ENCODE results near the gene AGBL1.
A peak's percentile ranks its signal among the peaks of the same experiment; 100 is the strongest.

Gene AGBL1

GRCh38 chr15:86714241-86714640 lies 634.6 kb downstream of the AGBL1 start:
- Histone ChIP-seq H3K36me3 (ENCODE audit: low read depth) (no peaks in the 10 kb centered on the region), H3K9me3 (ENCODE audit: severe bottlenecking) (no peaks in the 10 kb centered on the region), H3K4me1 (ENCODE audit: insufficient read depth, poor library complexity, severe bottlenecking) (no peaks in the 10 kb centered on the region), H3K27ac (ENCODE audit: poor library complexity, severe bottlenecking) (no peak overlapping the region), H3K4me3 (ENCODE audit: severe bottlenecking) (no peak overlapping the region), H3K27me3 (ENCODE audit: insufficient read depth, poor library complexity, severe bottlenecking) (peaks cover 45% of the 10 kb centered on the region)
- TF ChIP-seq CTCF (IDR thresholded peaks at IDR 0.05; ENCODE audit: poor library complexity, severe bottlenecking), result no peak
- ATAC-seq (ENCODE audit: low read depth) (no peak; the same call in 2 of the 3 replicates), DNase-seq (ENCODE audit: low spot score) (no peak)

GRCh38 chr15:86725628-86726027 lies 646.0 kb downstream of the AGBL1 start:
- no peak overlapping the region for H3K4me3 ChIP-seq (ENCODE audit: severe bottlenecking)
- H3K36me3 ChIP-seq (ENCODE audit: low read depth), result no peaks in the 10 kb centered on the region
- no peaks in the 10 kb centered on the region for H3K9me3 ChIP-seq (ENCODE audit: severe bottlenecking)
- H3K4me1 ChIP-seq (ENCODE audit: insufficient read depth, poor library complexity, severe bottlenecking), result no peaks in the 10 kb centered on the region
- TF ChIP-seq CTCF (IDR thresholded peaks at IDR 0.05; ENCODE audit: poor library complexity, severe bottlenecking), result no peak
- H3K27ac ChIP-seq (ENCODE audit: poor library complexity, severe bottlenecking), result no peak overlapping the region
- no peak for DNase-seq (ENCODE audit: low spot score)
- peak; percentile 51; the same call in 2 of the 3 replicates for ATAC-seq (ENCODE audit: low read depth)
- H3K27me3 ChIP-seq (ENCODE audit: insufficient read depth, poor library complexity, severe bottlenecking), result peaks cover 6% of the 10 kb centered on the region

- Histone ChIP-seq H3K4me1 (ENCODE audit: insufficient read depth, poor library complexity, severe bottlenecking) (peaks cover 10% of the 10 kb centered on the region), H3K27me3 (ENCODE audit: insufficient read depth, poor library complexity, severe bottlenecking) (no peaks in the 10 kb centered on the region), H3K9me3 (ENCODE audit: severe bottlenecking) (no peaks in the 10 kb centered on the region), H3K27ac (ENCODE audit: poor library complexity, severe bottlenecking) (no peak overlapping the region), H3K4me3 (ENCODE audit: severe bottlenecking) (no peak overlapping the region), H3K36me3 (ENCODE audit: low read depth) (no peaks in the 10 kb centered on the region)
- DNase-seq (ENCODE audit: low spot score) (peak; percentile 64), ATAC-seq (ENCODE audit: low read depth) (peak; percentile 98)
- no peak for TF ChIP-seq CTCF (IDR thresholded peaks at IDR 0.05; ENCODE audit: poor library complexity, severe bottlenecking)
Observed at GRCh38 chr15:86735247-86736040, 655.8 kb downstream of the AGBL1 start.

GRCh38 chr15:86741917-86742316 lies 662.2 kb downstream of the AGBL1 start:
- Histone ChIP-seq H3K36me3 (ENCODE audit: low read depth) (no peaks in the 10 kb centered on the region), H3K4me1 (ENCODE audit: insufficient read depth, poor library complexity, severe bottlenecking) (no peaks in the 10 kb centered on the region), H3K27me3 (ENCODE audit: insufficient read depth, poor library complexity, severe bottlenecking) (no peaks in the 10 kb centered on the region), H3K4me3 (ENCODE audit: severe bottlenecking) (no peak overlapping the region), H3K9me3 (ENCODE audit: severe bottlenecking) (no peaks in the 10 kb centered on the region), H3K27ac (ENCODE audit: poor library complexity, severe bottlenecking) (no peak overlapping the region)
- TF ChIP-seq CTCF (IDR thresholded peaks at IDR 0.05; ENCODE audit: poor library complexity, severe bottlenecking), result no peak
- ATAC-seq (ENCODE audit: low read depth), result no peak
- no peak for DNase-seq (ENCODE audit: low spot score)

- ATAC-seq (ENCODE audit: low read depth), result peak; percentile 86
- no peaks in the 10 kb centered on the region for H3K9me3 ChIP-seq (ENCODE audit: severe bottlenecking)
- no peaks in the 10 kb centered on the region for H3K36me3 ChIP-seq (ENCODE audit: low read depth)
- H3K4me3 ChIP-seq (ENCODE audit: severe bottlenecking), result no peak overlapping the region
- no peak overlapping the region for H3K27ac ChIP-seq (ENCODE audit: poor library complexity, severe bottlenecking)
- peak; percentile 86 for TF ChIP-seq CTCF (IDR thresholded peaks at IDR 0.05; ENCODE audit: poor library complexity, severe bottlenecking)
- no peak for DNase-seq (ENCODE audit: low spot score)
- H3K27me3 ChIP-seq (ENCODE audit: insufficient read depth, poor library complexity, severe bottlenecking), result no peaks in the 10 kb centered on the region
- H3K4me1 ChIP-seq (ENCODE audit: insufficient read depth, poor library complexity, severe bottlenecking), result no peaks in the 10 kb centered on the region
Observed at GRCh38 chr15:86743283-86743903, 663.7 kb downstream of the AGBL1 start.
